Spleen (tissue), 7 donors: ENCODE results near the gene SAMD14.

Experiments used
- CTCF ChIP-seq, 11 experiments: fragments of 200-600 bp in 7 of 11; fragments of 450-650 bp in 4 of 11; sonication (generic) in 4 of 11; IDR thresholded peaks in 8 of 11; conservative IDR thresholded peaks in 3 of 11; 1 replicate in 7 of 11; 2 replicates in 4 of 11; pipeline versions ENCODE4 v1.4.0 to v1.8.0; 2016 to 2021; ENCODE audit warnings: antibody characterized with exemption in 11 of 11, inconsistent platforms in 4 of 11, mild to moderate bottlenecking in 1 of 11
- POLR2AphosphoS5 ChIP-seq, 3 donors: sonication (generic); formaldehyde crosslinking; IDR thresholded peaks; one replicate each; pipeline ENCODE4 v1.5.1; 2017; ENCODE audit warnings: antibody characterized with exemption in 3 of 3
- donor health status: DM: no; HTN: no; CAD: no; lungs with moderate emphysema.
- donor health status: DM: no; HTN: no; CAD: no.
- donor health status: DM: no; HTN: no; CAD: no.

DNA sequence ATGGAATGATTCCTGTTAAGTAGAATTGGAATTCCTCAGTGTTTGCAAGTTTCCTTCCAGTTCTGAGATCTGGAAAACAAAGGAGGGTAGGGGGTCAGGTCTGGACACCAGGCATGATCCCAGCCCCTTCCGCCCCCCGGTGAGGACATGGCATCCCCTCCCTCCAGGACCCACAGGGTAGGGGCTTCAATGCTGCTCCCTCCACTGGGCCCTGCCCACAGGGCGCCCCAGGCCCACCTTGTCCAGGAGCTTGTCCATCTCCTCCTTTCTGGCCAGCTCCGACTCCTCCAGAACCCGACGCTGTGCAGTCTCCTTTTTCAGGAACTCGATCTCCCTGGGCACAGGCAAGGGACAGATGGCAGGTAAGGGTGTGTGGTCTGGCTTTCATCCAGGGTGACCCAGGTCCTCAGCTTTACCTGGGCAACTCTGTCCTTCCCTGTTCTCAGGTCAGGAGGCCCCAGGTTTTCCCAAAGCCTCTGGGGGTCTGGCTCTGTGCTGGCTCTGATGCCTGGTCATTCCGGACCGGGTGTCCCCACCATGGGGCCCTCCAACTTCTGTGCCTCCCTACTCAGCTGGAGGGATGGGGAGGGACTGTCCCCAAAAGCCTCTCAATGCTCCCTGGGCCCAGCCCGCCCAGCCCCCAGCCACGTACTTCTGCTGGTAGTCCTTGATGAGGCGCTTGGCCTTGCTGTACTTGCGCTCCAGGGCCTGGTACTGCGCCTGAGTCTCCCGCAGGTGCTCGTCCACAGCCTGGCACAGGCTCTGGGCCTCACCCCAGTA, 5.5 kb upstream of the SAMD14 start:
- TF ChIP-seq CTCF (IDR thresholded peaks at IDR 0.05 in 8 of 11, conservative IDR thresholded peaks at IDR 0.05 in 3 of 11) (no peak), POLR2AphosphoS5 (IDR thresholded peaks at IDR 0.05) (peak; percentile 4 to 36 (median 32))
